Activated T-helper 1 cell treated with anti-CD3 and anti-CD28 coated beads, Interleukin-2, amount 50 U/mL, for 16 hours (primary cell): ENCODE measurements around the gene OGT.
"Not testable (repeated sequence)": the region's sequence is repeated elsewhere in the genome, so short reads cannot be mapped to it uniquely, and the experiment has no call there.

Experiments
- DNase-seq, 2 donors: peaks; one replicate each; pipeline ENCODE4 v3.0.0-alpha.2; 2020; ENCODE audit warnings: low read depth in 1 of 2, low spot score in 1 of 2

OGT gene

GRCh38 chrX:71532753-71533425 is at the start of gene OGT:
Gene OGT (plus strand): TSS chrX:71533104. CDS start chrX:71533300, 196 bp downstream.
- DNase-seq: peak; percentile 82 to 84

GRCh38 chrX:71487814-71488213 is 45.1 kb upstream of the OGT start:
- DNase-seq: no peak

- no peak for DNase-seq
These were observed 43.4 kb upstream of the OGT start for GRCh38 chrX:71489540-71489939.

- DNase-seq: peak; percentile 4 to 17
These were observed 40.5 kb upstream of the OGT start for GRCh38 chrX:71492231-71493065.

- no peak for DNase-seq
These were observed 39.7 kb upstream of the OGT start for GRCh38 chrX:71493111-71493613.

- DNase-seq: not testable (repeated sequence)
These were observed 36.9 kb upstream of the OGT start for GRCh38 chrX:71495979-71496378.

GRCh38 chrX:71496476-71496875 is 36.4 kb upstream of the OGT start:
- DNase-seq: no peak

- not testable (repeated sequence) for DNase-seq
These were observed 30.8 kb upstream of the OGT start for GRCh38 chrX:71502080-71502479.

- DNase-seq: no peak
These were observed 28.6 kb upstream of the OGT start for GRCh38 chrX:71504346-71504745.

- no peak for DNase-seq
These were observed 23.6 kb upstream of the OGT start for GRCh38 chrX:71509289-71509688.

- no peak for DNase-seq
These were observed 22.7 kb upstream of the OGT start for GRCh38 chrX:71510161-71510560.

GRCh38 chrX:71513731-71514130 is 19.2 kb upstream of the OGT start:
- DNase-seq: not testable (repeated sequence)

GRCh38 chrX:71514367-71515037 is 18.4 kb upstream of the OGT start:
- no peak for DNase-seq

GRCh38 chrX:71515038-71515396 is 17.9 kb upstream of the OGT start:
- DNase-seq: no peak

GRCh38 chrX:71525316-71525715 is 7.6 kb upstream of the OGT start:
- DNase-seq: no peak

- DNase-seq: peak; percentile 11 to 37
These were observed 689 bp upstream of the OGT start for GRCh38 chrX:71532078-71532752.

GRCh38 chrX:71533516-71533850 is 579 bp downstream of the OGT start:
- no peak for DNase-seq

GRCh38 chrX:71533851-71534561 is 1.1 kb downstream of the OGT start:
- peak; percentile 22 to 30 for DNase-seq

GRCh38 chrX:71534773-71535544 is 2.1 kb downstream of the OGT start:
- no peak for DNase-seq

- DNase-seq: no peak
These were observed 3.4 kb downstream of the OGT start for GRCh38 chrX:71536285-71536684.
